Embryonic facial prominence (tissue), 1 donor: ENCODE data around the gene KRTAP11-1.

Experiments used
- DNase-seq: peaks from one replicate; pipeline ENCODE4 v3.0.0-alpha.2; 2016; ENCODE audit errors: extremely low spot score

KRTAP11-1 gene

GRCh38 chr21:30881480-30881879, at the start of gene KRTAP11-1:
Gene KRTAP11-1, minus strand, starts transcription at chr21:30881580. Its CDS starts 56 bp downstream, at chr21:30881524.
- no peak for DNase-seq

GRCh38 chr21:30924146-30924700, 42.8 kb upstream of the KRTAP11-1 start:
- peak; percentile 18 for DNase-seq

- DNase-seq, result no peak
Observed at GRCh38 chr21:30921129-30921528, 39.7 kb upstream of the KRTAP11-1 start.

GRCh38 chr21:30917557-30917956, 36.2 kb upstream of the KRTAP11-1 start:
- DNase-seq, result no peak

- DNase-seq, result no peak
Observed at GRCh38 chr21:30900881-30901280, 19.5 kb upstream of the KRTAP11-1 start.

- no peak for DNase-seq
Observed at GRCh38 chr21:30882866-30883597, 1.7 kb upstream of the KRTAP11-1 start.

GRCh38 chr21:30880914-30881313, 466 bp downstream of the KRTAP11-1 start:
- DNase-seq, result no peak

- DNase-seq, result no peak
Observed at GRCh38 chr21:30874526-30874925, 6.9 kb downstream of the KRTAP11-1 start.

- DNase-seq, result no peak
Observed at GRCh38 chr21:30847627-30848500, 33.5 kb downstream of the KRTAP11-1 start.

- DNase-seq, result no peak
Observed at GRCh38 chr21:30842990-30843389, 38.4 kb downstream of the KRTAP11-1 start.

GRCh38 chr21:30839304-30839703, 42.1 kb downstream of the KRTAP11-1 start:
- DNase-seq, result no peak

- DNase-seq, result no peak
Observed at GRCh38 chr21:30838536-30838935, 42.8 kb downstream of the KRTAP11-1 start.

- DNase-seq, result no peak
Observed at GRCh38 chr21:30831194-30831765, 50.1 kb downstream of the KRTAP11-1 start.
